Dedifferentiated amniotic fluid mesenchymal stem cell (primary cell): ENCODE data around the gene SNW1.
"Not testable (repeated sequence)": the region's sequence is repeated elsewhere in the genome, so short reads cannot be mapped to it uniquely, and the experiment has no call there.

Experiments
- DNase-seq: peaks from one replicate; pipeline ENCODE4 v3.0.0-alpha.2; 2016; ENCODE audit errors: extremely low spot score

SNW1 gene

DNA sequence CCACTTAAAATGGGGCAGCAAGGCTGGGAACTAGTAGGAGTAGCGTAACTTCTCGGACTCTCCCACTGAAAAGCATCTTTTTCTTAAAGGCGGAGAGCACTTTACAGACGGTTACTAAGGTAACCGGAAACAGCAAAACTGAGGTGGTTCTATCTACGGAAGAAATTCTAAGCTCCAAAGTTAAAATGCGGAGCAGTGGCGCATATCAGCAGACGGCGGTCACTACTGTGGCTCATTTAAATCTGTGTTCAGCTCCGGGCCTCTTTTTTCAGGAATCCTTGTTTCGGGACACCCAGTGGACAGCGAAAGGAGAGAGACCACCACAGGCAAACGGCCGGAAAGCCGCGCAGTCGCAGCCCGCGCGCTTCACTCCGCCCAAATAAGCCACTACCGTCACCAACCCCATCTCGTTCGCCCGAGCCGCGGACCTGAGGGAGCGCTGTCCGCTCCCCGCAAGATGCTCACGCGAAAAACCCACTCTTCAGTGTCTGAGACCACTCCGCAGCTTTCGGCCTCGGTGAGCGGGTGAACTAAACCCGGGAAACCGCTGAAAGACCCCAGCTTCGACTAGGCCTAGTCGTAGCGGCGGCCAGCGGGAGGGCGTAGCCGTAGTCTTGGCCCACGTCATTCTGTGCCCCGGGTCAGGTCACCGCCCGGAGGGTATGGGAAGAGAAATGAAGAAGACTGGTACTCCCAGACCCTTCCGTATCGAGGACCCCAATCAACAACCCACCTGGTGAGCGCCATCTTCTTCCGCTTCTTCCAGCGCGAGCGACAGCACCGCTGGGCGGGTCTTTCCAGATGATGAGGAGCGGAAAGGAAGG lies at the start of gene SNW1:
Gene SNW1, minus strand, starts transcription at position 776 of the 824 bp plus-strand sequence. Its CDS starts 29 bp downstream, at position 747.
- DNase-seq = peak; percentile 25

GRCh38 chr14:77809011-77809410 lies 48.1 kb upstream of the SNW1 start:
- DNase-seq = no peak

DNA sequence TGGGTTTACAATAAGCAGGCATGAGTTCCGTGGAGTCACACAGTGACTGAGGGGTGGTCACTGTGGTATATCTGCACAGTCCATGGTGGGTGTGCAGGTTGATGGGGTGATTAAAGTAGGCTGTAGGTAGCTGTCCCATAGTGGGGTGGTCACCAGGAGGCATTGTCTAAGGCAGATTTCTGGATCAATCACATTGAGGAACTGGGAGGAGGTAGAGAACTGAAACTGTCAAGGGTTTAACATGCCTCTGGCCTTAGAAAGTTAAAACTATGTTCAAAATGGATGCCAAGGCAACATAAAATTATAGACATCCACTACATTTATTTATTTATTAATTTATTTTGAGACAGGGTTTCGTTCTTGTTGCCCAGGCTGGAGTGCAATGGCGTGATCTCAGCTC lies 47.3 kb upstream of the SNW1 start:
- no peak for DNase-seq

DNA sequence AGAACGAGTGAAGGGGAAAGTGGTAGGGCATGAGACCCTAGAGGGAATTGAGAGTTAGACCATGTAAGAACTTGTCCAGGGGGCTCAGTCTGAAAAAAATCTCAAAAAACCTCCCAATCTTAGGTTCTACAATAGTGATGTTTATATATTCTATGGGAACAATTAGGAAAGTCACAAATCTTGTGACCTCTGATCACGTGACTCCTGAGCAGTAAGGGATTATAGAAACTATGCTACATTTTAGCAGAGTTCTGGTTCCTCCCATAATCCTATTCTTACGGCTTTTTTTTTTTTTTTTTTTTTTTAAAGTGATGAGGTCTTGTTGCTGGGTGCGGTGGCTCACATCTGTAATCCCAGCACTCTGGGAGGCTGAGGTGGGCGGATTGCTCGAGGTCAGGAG lies 44.8 kb upstream of the SNW1 start:
- no peak for DNase-seq

- no peak for DNase-seq
These were observed 43.6 kb upstream of the SNW1 start for GRCh38 chr14:77804592-77804991.

GRCh38 chr14:77800814-77801213 lies 39.9 kb upstream of the SNW1 start:
- no peak for DNase-seq

GRCh38 chr14:77799863-77800730 lies 39.1 kb upstream of the SNW1 start, which contains the start of gene ADCK1:
Gene ADCK1 (plus strand): TSS chr14:77800109. CDS start chr14:77818979, 18,870 bp downstream.
- peak; percentile 61 for DNase-seq

DNA sequence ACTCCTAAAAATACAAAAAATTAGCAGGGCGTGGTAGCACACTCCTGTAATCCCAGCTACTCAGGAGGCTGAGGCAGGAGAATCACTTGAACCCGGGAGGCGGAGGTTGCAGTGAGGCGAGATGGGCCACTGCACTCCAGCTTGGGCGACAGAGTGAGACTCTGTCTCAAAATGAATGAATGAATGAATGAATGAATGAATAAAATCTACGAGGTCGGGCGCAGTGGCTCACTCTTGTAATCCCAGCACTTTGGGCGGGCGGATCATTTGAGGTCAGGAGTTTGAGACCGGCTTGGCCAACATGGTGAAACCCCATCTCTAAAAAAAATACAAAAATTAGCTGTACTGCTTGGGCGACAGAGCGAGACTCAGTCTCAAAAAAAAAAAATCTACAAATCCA lies 38.5 kb upstream of the SNW1 start:
- not testable (repeated sequence) for DNase-seq

DNA sequence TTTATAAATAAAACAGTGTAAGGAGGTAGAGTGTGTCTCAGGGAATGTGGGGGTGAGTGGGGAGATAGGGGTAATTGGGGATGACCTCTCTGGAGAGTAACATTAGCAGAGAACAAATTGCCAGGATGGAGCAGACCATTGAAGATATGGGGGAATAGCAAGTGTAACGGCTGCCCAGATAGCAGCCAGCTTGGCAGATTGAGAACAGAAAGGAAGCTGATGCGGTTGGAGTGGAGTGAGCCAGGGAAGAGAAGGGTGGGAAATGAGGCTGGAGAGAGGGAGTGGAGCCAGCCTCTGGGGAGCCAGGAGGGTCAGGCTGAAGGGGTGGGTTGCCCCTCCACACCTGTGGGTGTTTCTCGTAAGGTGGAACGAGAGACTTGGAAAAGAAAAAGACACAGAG lies 33.4 kb upstream of the SNW1 start:
- no peak for DNase-seq

- not testable (repeated sequence) for DNase-seq
These were observed 32.3 kb upstream of the SNW1 start for GRCh38 chr14:77793255-77793654.

DNA sequence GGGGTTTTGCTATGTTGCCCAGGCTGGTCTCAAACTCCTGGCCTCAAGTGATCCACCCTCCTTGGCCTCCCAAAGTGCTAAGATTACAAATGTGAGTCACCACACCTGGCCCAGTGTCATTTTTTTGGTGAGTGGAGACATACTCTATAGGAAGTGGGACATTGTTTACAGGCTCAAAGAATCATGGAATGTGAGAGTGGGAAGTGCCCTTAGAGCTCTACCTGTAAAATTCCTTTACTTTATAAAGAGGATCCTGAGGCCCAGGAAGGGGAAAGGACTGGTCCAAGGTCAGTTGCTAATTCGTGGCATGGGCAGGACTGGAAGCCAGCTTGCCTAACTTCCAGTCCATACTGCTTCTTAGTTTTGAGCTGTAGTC lies 30.3 kb upstream of the SNW1 start:
- no peak for DNase-seq

DNA sequence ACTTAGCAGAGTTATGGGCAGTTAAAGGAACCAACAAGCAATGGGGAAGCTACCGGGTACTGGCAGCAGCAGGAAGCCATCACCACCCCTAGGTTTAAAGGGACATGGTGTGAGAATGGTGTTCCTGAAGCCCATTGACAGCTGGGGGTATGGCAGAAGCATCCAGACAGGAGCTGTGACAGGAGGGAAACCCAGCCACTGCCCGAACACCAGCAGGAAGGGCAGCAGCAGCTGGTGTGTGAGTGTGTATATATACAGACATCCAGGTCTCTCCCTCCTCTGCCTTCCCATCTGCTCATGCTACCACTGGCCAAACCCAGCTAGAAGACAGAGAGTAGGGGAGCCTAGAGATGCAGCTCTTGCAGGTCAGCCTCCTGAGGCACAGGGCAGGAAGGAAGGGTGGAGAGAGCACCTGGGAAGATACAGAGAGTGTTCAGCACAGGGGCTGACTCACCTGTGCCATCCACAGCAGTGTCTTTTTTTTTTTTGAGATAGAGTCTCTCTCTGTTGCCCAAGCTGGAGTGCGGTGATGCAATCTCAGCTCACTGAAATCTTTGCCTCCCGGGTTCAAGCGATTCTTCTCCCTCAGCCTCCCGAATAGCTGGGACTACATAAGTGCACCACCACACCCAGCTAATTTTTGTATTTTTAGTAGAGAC lies 29.7 kb upstream of the SNW1 start:
- no peak for DNase-seq

- DNase-seq = no peak
These were observed 25.2 kb upstream of the SNW1 start for GRCh38 chr14:77786148-77786547.

GRCh38 chr14:77782202-77782601 lies 21.2 kb upstream of the SNW1 start:
- DNase-seq = no peak

DNA sequence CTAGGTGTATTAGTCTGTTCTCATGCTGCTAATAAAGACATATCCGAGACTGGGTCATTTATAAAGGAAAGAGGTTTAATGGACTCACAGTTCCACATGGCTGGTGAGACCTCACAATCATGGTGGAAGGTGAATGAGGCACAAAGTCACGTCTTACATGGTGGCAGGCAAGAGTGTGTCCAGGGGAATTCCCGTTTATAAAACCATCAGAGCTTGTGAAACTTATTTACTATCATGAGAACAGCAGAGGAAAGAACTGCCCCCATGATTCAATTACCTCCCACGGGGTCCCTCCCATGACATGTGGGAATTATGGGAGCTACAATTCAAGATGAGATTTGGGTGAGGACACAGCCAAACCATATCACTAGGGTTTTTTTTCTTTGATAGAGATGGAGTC lies 13.0 kb upstream of the SNW1 start:
- not testable (repeated sequence) for DNase-seq

DNA sequence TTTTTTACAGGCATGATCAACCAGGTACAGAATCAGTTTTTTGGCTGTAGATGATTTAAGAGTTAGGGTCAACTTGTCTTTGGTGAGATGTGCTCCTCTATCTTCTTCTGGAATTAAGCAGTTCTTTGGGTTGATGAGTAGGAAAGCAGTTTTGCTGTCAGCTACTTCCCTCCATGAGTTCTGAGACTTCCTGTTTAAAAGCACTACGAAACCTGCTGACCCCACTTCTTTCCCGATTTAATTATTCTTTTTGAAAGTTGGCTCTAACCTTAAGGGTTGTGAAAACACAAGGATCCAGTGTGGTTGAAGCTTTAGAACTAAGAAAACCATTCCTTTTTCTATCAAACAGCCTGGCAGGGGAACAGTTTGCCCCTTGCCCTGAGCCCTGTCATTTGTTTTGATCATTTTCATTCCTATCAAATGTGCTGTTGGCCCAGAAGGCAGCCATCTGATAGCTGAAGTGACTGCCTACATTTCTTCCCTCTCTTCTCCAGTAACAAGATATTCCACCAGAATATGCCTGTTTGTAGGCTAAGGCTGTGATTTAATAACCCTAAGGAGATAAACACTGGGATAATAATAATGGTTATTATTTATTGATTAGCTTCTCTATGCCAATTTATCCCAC lies 7.6 kb upstream of the SNW1 start:
- not testable (repeated sequence) for DNase-seq

DNA sequence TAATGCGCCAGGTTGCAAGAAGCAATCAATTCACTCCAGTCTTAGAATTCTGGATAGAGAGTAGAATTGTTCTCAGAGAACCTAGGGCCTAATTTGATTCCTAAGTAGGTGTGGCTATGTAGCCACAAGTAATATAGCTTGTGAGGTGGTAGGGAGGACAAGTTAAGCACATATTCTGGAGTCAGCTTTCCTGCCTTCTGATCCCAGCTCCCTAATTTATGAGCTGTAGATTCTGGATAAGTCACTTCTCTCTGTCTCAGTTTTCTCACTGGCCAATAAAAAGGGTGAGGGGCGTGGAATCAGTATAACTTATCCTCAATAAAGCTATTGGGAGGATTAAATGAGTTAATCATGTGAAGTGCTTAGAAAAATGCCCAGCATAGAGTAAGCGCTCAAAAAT lies 3.0 kb upstream of the SNW1 start:
- no peak for DNase-seq

- DNase-seq = no peak
These were observed 2.4 kb upstream of the SNW1 start for GRCh38 chr14:77763316-77763715.

DNA sequence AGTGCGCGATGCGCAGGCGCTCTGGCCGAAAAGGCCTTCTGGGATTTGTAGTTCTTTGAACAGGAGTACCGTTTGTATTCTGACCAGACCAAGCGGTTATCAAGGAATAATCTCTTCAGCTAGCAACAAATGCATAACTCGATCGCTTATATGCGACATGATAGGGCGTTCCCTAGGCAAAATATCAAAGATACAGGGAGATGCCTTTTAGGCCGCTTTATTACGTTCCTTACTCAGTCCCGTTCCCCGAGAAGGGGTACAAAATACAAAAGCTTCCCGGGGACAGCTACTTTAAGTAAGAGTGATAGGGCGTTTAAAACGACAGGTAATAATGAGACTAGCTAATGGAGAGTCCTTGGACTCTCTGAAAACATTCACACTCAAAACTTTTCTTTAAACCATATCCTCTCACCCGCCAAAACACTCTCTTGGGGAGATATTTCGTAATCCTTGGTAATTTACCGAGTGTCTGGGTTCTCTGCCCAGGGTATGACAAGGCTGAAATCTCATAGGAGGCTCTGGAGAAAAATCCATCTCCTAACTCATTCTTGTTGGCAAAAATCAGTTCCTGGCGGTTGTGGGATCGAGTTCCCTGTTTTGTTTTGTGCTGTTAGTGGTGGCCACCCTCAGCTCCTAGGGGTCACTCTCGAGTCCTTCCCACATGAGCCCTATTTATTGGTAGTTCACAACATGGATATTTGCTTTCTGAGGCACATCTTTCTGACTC lies 412 bp upstream of the SNW1 start:
- DNase-seq = peak; percentile 98

GRCh38 chr14:77752799-77753516 lies 8.0 kb downstream of the SNW1 start:
- DNase-seq = no peak
